Stimulated activated CD4-positive, alpha-beta T cell treated with anti-CD3 and anti-CD28 coated beads, Interleukin-4, amount 100 ng/mL, for 24 hours (primary cell): Measurements from ENCODE around the gene DAB2IP.

ENCODE experiments used
- DNase-seq: peaks from one replicate; pipeline ENCODE4 v3.0.0-alpha.2; 2020

Gene DAB2IP

DNA sequence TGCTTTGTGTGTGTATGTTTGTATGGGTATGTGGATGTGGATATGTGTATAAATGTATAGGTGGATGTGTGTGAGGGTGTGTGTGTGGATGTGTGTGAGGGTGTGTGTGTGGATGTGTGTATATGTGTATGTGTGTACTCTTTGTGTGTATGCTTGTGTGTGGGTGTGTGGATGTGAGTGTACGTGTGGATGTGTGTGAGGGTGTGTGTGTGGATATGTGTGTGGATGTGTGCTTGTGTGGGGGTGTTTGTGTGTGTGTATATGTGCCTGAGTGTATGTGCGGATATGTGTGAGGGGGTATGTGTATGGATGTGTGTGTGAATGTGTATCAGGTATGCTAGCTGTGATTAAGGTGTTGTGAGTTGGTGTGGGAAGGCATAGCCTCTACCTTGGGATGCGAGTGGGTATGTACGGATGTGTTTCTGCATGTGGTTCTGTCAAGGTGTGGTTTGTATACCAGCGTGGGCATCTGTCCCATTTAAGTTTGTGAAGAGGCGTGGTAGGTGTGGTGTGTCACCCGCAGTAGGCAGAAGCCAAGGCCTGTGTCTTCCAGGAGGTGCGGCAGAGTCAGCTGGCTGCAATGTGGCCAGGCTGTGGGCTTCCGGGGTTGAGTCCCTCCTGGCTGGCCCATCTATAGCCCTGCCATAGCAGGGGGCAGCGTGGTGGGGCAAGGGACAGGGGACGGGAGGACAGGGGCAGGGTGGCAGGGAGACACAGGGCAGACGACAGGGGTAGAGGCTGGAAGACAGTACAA lies 155.8 kb downstream of the DAB2IP start:
- DNase-seq: no peak

DNA sequence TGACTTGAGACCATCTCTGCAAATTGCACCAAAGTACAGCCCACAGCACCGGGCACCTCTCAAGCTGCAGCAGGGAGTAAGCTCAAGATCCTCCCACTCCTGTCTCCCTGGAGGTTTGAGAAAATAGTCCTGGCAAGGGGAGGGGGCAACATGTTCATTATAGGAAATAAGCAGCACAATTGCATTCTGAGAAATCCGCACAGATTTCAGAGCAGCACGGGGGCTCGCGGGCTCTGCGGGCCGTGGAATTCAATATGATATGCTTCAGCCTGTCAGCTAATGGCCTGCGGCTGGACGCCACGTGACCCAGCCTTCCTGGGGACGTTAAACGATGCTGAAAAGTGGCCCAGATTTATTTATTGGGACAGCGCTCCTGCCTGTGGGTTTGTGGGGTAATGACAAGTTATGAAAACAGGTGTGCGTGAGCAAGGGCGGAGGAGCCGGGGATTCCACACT lies 156.4 kb downstream of the DAB2IP start:
- DNase-seq: no peak

- DNase-seq: no peak
These were observed 157.3 kb downstream of the DAB2IP start for GRCh38 chr9:121808781-121809180.

DNA sequence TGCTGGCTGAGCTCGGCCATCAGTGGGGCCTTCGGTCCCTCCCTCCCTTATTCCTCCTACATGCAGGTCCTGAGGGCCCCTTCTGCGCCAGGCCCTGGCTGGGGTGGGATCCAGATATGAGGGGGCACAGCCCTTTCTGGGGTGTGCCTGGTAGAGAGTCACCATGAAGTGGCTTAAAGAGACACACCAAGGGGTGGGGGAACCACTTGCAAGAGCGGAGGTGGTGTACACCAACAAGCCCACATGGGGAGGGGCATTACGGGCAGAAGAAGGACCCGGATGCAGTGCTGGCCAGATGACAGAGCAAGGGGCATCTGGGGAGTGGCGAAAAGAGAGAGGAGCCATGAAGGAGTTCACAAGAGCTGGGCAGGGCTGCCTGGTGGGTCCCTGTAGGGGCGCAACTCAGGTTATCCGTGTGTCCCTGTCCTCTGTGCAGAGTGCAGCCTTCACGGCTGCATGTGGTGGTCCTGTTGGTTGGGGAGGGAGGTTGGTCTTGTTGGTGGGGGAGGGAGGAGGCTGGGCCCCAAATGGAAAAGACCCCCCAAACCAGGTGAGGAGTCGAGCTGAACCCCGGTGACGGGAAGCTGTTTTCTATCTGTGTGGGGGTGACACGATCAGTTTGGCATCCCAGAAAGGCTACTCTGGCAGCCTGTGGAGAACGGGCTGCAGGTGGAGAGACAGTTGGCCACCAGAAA lies 158.1 kb downstream of the DAB2IP start:
- DNase-seq: no peak

DNA sequence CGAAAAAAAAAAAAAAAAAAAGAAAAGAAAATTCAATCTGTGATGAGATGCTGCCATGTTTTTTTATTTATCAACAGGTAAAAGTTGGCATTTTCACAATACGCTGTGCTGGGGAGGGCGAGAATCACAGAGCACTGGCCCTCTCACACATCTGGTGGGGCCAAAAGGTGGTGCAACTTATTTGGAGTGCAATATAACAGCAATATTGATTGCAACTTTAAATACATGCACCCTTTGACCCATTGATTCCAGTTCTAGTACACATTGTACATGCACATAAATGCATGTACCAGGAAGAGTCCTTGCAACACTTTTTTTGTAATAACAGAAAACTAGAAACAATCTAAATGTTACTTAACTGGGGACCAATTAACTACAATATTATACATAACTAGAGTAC lies 159.1 kb downstream of the DAB2IP start:
- DNase-seq: no peak

DNA sequence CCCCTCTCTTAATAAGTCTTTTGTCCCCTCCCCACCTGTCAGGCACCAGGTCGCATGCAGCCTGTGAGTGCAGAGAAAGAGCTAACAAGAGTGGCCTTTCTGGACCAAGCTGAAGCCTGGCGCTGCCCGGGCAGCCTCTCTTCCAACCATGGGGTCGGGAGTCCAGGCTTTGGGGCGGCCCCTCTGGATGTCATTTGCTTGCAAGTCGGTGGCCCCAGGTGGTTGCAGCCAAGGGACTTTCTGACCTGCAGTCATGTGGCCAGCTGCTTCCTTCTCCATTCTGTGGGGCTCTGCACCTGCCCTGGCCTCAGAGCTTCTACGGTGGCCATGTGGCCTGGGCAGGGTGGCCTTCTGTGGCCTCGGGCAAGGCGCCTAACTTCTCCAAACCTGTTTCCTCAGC lies 159.7 kb downstream of the DAB2IP start:
- no peak for DNase-seq

- no peak for DNase-seq
These were observed 160.3 kb downstream of the DAB2IP start for GRCh38 chr9:121811751-121812150.

GRCh38 chr9:121812159-121812735 lies 160.8 kb downstream of the DAB2IP start:
- no peak for DNase-seq

DNA sequence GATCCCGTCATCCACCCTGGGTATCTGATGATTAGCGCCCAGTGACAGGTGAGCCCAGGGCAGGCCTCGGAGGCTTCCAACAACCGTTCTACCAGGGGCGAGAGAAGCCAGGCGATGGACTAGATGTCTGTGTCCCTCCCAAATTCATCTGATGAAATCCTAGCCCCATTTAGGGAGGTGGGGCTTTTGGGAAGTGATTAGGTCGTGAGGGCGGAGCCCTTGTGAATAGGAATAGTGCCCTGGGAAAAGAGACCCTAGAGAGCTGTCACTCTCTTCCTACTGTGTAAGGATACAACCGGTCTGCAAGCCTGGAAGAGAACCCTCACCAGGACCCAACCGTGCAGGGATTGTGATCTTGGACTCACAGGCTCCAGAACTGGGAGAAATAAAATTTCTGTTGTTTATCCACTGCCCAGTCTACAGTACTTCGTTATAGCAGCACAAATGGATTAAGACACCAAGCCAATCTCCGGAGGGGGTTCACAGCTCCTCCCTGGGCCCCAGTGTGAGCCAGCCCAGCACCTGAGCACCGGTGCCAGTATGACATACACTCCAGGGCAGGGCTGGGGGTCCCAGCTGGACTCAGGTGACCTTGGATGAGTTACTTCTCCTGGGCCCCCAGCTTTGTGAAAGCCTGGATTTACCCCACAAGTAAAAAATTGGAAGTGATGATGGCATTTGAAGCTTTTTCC lies 162.2 kb downstream of the DAB2IP start:
- DNase-seq: no peak

DNA sequence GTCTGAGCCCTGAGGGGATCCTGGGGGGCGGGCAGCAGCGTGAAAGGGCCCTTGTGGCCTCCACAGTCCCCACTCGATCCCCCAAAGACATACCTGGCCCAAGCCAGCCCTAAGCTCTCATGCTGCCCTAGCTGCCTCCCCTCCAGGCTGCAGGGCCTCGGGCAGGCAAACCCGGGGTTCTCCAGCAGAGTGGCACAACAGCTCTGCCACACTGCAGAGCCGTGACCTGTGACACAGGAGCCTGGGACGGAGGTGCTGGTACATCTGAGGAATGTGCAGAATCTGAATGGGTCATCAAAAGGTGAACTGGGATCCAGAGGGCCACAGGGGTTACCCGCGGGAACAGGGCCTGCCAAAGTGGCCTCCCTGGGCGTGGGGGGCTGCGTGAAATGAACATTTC lies 163.2 kb downstream of the DAB2IP start:
- DNase-seq: no peak

GRCh38 chr9:121815084-121815483 lies 163.7 kb downstream of the DAB2IP start:
- no peak for DNase-seq

DNA sequence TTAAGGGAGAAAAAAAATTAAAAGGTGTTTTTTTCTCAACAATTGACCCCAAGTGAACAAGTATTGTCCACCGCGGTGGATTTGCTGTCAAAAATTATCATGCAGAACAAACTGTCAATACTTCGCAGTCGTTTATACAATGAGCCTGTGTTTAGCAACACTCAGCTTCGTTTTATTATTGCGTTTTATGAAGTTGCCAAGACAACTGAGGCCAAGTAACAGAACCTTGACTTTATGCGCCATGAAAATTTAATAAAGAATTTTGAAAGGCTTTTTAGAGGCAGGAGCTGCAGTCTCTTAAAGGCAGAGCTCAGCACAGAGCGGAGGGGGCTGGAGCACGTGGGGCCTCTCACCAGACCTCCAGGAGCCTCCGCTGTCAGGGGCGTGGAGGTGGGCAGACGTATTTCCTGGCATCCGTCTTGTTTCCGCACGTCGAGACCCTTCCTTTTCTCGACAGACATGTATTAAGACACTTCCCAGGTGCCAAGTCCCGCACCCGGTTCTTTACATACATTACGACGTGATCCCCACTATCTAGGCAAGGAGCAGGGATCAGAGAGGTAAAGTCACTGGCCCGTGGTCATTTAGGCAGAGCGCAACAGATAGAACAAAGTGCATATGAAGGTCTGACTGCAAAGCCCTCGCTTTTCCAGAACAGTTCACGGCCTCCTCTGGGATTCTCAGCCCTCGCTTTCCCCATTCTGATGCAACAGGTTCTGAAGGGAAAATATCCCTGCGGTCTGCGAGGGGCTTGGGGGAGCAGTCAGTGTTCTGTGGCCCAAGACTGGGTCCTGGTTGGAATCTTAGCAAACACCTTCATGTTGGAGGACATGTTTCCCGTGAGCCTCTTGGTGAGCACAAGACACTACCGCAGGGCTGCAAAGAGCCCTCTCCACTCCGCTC lies 164.4 kb downstream of the DAB2IP start:
- DNase-seq: no peak

DNA sequence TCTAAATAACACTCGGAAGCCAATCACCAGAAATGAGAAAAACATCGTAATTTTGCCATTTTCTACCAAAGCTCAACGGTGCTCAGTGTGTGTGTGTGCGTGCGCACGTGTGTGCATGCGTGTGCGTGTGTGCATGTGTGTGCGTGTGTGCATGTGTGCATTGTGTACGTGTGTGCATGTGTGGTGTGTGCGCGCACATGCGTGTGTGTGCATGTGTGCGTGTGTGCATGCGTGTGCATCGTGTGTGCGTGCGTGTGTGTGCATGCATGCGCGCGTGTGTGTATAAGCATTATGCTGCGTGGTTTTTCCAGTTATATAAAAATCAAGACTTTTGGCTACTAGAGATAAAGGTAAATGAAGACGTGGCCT lies 165.0 kb downstream of the DAB2IP start:
- no peak for DNase-seq

- no peak for DNase-seq
These were observed 165.5 kb downstream of the DAB2IP start for GRCh38 chr9:121816845-121817450.

DNA sequence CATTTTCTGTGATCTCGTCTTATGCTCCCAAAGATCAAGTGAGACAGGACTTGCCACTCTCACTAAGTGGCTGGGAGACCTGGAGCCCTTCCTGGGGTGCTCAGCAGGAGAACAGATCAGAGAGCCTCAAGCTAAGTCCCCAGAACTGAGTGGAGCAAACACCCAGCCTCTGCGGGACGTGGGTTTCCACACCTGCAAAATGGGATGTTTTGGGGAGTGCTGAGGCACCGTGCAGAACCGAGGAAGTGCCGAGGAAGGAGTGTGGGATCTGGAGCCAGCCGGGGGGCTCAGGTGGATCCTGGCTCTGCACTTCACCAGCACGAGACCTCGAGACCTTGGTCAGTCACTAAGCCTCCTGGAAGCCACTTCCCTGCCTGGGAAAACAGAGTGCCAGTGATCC lies 166.0 kb downstream of the DAB2IP start:
- DNase-seq: no peak

- DNase-seq: no peak
These were observed 166.7 kb downstream of the DAB2IP start for GRCh38 chr9:121818016-121818661.

DNA sequence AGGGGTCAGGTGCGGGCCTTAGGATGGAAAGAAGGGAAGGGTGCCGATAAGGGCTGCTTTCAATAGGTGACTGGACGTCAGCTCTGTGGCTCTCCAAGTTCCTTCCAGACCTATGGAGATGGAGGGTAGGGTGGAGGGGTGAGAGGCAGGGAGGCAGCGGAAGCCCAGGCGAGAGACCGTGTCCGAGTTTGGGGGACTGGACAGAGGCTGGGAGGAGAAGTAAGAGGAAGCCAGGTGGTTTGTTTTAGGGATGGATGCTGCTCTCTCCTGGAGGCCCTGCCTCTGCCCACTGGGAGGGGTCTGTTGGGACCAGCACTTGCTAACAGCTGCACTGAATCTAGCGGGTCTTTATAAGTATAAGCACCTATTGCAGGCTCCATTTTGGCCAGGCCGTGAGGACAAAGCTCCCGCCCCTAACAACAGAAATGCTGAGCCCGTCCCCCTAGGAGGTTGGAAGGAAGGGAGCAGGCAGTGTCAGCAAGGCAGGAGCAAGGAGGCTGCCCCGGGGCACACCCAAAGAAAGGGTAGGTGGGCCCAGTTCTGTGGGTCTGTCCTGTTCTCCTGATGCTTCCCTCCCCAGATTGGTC lies 167.5 kb downstream of the DAB2IP start:
- DNase-seq: no peak

- DNase-seq: no peak
These were observed 168.2 kb downstream of the DAB2IP start for GRCh38 chr9:121819428-121820231.

GRCh38 chr9:121820286-121821005 lies 169.0 kb downstream of the DAB2IP start:
- no peak for DNase-seq

DNA sequence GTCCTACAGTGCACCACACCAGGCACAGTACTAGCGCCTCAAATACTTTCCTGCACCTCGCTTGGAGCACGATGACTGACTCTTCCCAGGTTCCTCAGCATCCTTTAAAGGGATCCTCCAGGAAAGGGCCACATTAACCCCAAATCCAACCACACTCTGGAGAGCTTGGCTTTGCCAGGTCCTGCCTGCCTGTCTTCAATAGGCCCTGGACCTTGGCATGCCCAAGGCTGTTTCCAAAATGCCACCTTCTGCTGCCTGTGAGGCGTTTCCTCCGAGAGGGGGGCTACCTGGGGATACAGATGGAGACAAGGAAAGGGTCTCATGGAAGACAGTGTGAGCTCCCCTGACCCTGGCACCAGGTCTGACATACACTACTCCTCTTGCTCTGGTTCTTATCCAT lies 169.9 kb downstream of the DAB2IP start:
- DNase-seq: no peak
